Activated CD8-positive, alpha-beta memory T cell treated with anti-CD3 and anti-CD28 coated beads for 4 hours (primary cell): ENCODE measurements around the gene COL12A1.

ENCODE experiments used
- DNase-seq, 2 donors: peaks; one replicate each; pipeline ENCODE4 v3.0.0-alpha.2; 2020; ENCODE audit warnings: low read depth in 2 of 2

Gene COL12A1

GRCh38 chr6:75102301-75102700 lies 103.6 kb downstream of the COL12A1 start:
- no peak for DNase-seq

- DNase-seq: no peak
Measured at GRCh38 chr6:75101896-75102295, 104.0 kb downstream of the COL12A1 start.

- no peak for DNase-seq
Measured at GRCh38 chr6:75098709-75099108, 107.1 kb downstream of the COL12A1 start.

- DNase-seq: no peak
Measured at GRCh38 chr6:75096966-75097365, 108.9 kb downstream of the COL12A1 start.

GRCh38 chr6:75094614-75095200 lies 111.1 kb downstream of the COL12A1 start:
- DNase-seq: no peak

GRCh38 chr6:75091467-75092190 lies 114.2 kb downstream of the COL12A1 start:
- no peak for DNase-seq

GRCh38 chr6:75090576-75090975 lies 115.3 kb downstream of the COL12A1 start:
- DNase-seq: no peak

GRCh38 chr6:75089921-75090320 lies 115.9 kb downstream of the COL12A1 start:
- no peak for DNase-seq

GRCh38 chr6:75089151-75089897 lies 116.5 kb downstream of the COL12A1 start:
- no peak for DNase-seq

- DNase-seq: no peak
Measured at GRCh38 chr6:75085931-75086635, 119.8 kb downstream of the COL12A1 start.

- no peak for DNase-seq
Measured at GRCh38 chr6:75084872-75085381, 120.9 kb downstream of the COL12A1 start.

- DNase-seq: no peak
Measured at GRCh38 chr6:75084018-75084417, 121.8 kb downstream of the COL12A1 start.

GRCh38 chr6:75081921-75082320 lies 123.9 kb downstream of the COL12A1 start:
- no peak for DNase-seq

- no peak for DNase-seq
Measured at GRCh38 chr6:75081047-75081446, 124.8 kb downstream of the COL12A1 start.

GRCh38 chr6:75079589-75079988 lies 126.3 kb downstream of the COL12A1 start:
- no peak for DNase-seq

- DNase-seq: no peak
Measured at GRCh38 chr6:75077701-75078100, 128.2 kb downstream of the COL12A1 start.

- no peak for DNase-seq
Measured at GRCh38 chr6:75076009-75076408, 129.8 kb downstream of the COL12A1 start.

- no peak for DNase-seq
Measured at GRCh38 chr6:75070244-75070643, 135.6 kb downstream of the COL12A1 start.

GRCh38 chr6:75065523-75065922 lies 140.3 kb downstream of the COL12A1 start:
- no peak for DNase-seq

GRCh38 chr6:75052491-75052890 lies 153.4 kb downstream of the COL12A1 start:
- no peak for DNase-seq

- DNase-seq: no peak
Measured at GRCh38 chr6:75049308-75049707, 156.5 kb downstream of the COL12A1 start.

GRCh38 chr6:75044846-75045245 lies 161.0 kb downstream of the COL12A1 start:
- DNase-seq: no peak
